Smooth muscle cell of bladder (primary cell): Measurements from ENCODE around the gene MRPS12. TPM values are rescaled to one million over a fixed set of nuclear protein-coding genes. Genes with fewer than 3 reads are reported as not detected.

ENCODE experiments used
- total RNA-seq: library from RNA; depleted of rRNA; stranded (reverse); fragments of >200 nt; gene quantifications from 2 replicates; pipeline ENCODE4 v1.2.3, GENCODE V29; 2014

The MRPS12 gene
- 32.3 and 32.5 TPM in 2 replicates for total RNA-seq

DNA sequence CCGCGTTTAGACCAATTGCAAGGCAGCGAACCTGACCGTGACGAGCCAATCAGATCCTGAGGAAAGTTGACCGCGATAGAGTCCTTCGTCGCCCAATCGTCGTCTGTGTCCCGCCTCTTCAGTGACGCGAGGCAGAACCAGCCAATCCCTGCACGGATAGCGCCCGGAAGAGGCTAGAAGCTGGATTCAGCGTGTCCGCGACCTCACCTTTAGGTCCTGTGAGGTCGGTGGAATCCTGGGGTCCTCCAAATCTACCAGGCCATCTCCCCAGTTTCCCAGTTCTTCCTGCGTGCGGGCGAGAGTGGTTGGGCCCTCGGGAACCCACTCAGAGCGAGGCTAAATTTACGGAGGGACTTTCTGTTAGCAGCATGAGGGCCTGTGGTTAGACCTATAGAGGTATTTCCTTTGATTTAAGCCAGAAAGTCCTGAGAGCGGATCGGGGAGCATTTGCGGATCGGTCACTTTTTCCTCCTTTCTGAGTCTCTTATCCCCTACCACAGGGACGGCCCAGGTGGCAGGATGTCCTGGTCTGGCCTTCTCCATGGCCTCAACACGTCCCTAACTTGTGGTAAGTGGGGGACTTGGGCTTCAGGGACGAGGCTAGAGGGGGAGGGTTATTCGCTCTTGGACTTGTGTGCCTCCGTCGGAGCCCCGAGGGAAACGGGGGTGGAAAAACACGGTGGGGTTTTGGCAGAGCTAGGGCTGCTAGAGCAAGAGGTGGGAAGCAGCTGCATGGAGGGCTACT is at the start of gene MRPS12:
TSS of gene MRPS12 (plus strand) at position 169 of the 745 bp plus-strand sequence. CDS start at position 520, 351 bp downstream.

DNA sequence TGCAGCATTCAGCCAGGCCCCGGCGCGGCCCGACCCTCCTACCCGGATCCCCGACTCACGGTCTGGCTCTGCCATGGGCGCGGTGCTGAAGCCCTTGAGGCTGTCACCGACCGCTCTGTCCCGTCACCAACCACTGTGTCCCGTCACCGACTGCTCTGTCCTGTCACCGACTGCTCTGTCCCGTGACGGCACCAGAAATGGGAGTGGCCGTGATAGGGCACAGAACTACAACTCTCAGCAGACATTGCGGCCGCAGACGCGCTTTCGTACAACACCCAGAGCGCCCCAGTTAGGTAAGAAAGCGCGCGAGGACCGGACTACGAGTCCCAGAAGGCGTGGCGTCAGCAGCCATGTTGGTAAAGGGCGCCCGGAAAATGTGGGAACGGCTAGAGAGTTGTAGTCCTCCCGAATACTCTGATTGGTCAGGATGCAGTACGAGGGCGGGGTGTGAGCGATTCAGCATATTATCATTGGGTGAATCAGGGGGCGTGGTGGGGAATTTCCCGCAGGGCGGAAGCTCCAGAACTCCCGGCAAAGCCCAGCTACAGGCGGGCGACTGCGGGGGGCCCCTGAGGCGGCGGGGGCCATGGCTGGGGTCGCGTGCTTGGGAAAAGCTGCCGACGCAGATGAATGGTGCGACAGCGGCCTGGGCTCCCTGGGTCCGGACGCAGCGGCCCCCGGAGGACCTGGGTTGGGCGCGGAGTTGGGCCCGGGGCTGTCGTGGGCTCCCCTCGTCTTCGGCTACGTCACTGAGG is 31.1 kb upstream of the MRPS12 start, which contains the start of the genes NFKBIB and SIRT2:
TSS of gene NFKBIB (plus strand) at position 523 of the 755 bp plus-strand sequence. CDS start at position 587, 64 bp downstream.
TSS of gene SIRT2 (minus strand) at position 172 of the 755 bp plus-strand sequence. CDS start at position 75, 97 bp downstream.

DNA sequence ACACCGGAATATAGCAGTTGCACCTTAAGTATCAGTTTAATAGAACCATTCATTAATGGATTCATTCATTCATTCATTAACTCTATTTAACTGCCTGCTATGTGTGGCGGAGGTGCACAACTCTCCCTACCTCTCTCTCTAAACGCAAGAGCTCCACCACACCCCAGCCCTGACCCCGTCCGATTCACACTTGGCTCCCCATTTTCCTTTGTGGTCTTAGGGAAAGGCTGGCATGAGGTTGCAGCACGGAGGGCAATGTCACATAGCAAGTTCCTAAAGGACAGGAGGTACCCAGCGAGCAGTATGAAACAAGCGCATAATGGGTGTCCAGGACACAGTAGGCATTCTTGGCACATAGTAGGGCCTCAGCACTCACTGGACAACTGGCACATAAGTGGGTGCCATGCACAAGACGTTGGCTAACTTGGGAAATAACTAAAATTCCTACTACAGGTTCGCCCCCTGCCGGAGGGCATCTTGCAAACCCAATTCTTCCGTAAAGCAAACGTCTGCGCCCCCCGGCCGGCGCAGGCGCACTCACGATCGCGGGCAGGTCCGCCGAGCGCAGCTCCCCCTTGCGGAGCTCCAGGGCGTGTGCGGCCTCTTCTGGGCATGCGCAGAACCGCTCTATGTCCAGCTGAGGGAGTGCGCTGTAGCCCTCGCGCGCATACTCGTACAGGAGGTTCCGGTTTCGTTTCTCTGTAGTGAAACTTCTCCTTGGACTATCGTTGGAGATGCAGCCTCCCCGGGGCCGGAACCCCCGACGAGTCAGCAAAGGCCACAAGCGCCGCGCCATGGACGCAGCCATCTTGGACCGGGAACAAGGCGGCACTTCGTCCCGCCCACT is 592 bp upstream of the MRPS12 start, which contains the start of gene SARS2:
TSS of gene SARS2 (minus strand) at position 835 of the 847 bp plus-strand sequence. CDS start at position 808, 27 bp downstream.

DNA sequence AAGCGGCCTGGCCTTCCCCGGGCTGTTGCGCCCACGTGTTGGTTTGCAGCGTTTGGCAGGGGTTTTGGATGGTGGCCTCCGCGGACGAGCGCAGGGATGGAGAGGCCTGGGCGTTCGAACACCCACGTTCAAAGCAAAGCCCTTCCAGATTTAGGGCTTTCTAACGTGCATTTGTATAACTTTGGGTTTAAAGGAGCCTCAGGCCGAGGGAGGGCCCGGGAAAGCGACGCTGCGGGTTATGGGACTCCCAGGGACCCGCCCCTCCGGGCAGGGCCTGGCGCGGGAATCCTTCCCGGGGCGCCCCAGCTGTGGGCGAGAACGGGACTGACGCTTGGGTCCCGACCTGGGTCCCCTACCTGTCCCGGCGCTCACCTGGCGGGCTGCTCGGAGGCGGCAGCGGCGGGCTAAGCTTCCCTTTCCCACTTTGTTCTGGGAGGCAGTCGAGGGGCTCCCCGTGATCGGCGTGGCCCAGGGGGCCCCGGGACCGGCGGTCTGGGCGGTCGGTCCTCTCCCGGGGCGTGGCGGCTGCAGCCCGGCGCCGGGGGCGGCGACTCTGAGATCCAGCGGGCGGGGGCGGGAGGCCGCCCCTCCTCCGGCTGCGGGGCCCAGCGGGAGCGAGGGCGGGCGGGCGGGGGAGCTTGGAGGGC is 44.6 kb downstream of the MRPS12 start, which contains the start of gene FBXO17:
TSS of gene FBXO17 (minus strand) at position 529 of the 647 bp plus-strand sequence. CDS start 25,423 bp downstream, outside the sequence.

Other genes with a start within 250 kb of the MRPS12 start
- gene CAPN12, start 186.5 kb upstream of the MRPS12 start, total RNA-seq = not detected in 2 replicates
- not detected in 2 replicates for gene LGALS7, start 157.4 kb upstream of the MRPS12 start, total RNA-seq
- gene LGALS7B, start 141.7 kb upstream of the MRPS12 start, total RNA-seq = 0.28 and 1.0 TPM in 2 replicates
- 0.14 TPM in 1 of 2 replicates, not detected in the other for gene LGALS4, start 118.0 kb upstream of the MRPS12 start, total RNA-seq
- 19.6 and 28.3 TPM in 2 replicates for gene ECH1, start 99.2 kb upstream of the MRPS12 start, total RNA-seq
- 205 and 212 TPM in 2 replicates for gene HNRNPL, start 81.0 kb upstream of the MRPS12 start, total RNA-seq
- 2.0 and 2.3 TPM in 2 replicates for gene RINL, start 52.7 kb upstream of the MRPS12 start, total RNA-seq
- gene SIRT2, start 31.3 kb upstream of the MRPS12 start, total RNA-seq = 41.7 and 45.1 TPM in 2 replicates
- 7.5 and 8.9 TPM in 2 replicates for gene NFKBIB, start 31.0 kb upstream of the MRPS12 start, total RNA-seq
- gene CCER2, start 18.8 kb upstream of the MRPS12 start, total RNA-seq = not detected in 2 replicates
- 5.7 and 9.0 TPM in 2 replicates for gene SARS2, start 181 bp upstream of the MRPS12 start, total RNA-seq
- gene FBXO17, start 44.8 kb downstream of the MRPS12 start, total RNA-seq = 11.9 and 22.3 TPM in 2 replicates
- 2.0 and 5.5 TPM in 2 replicates for gene FBXO27, start 101.6 kb downstream of the MRPS12 start, total RNA-seq
- 0.09 TPM in 1 of 2 replicates, not detected in the other for gene ACP7, start 153.4 kb downstream of the MRPS12 start, total RNA-seq
- gene PAK4, start 194.8 kb downstream of the MRPS12 start, total RNA-seq = 3.1 and 4.2 TPM in 2 replicates